Epithelial cell of prostate (primary cell): ENCODE measurements around the gene PPARG.
"Not testable (repeated sequence)": the region's sequence is repeated elsewhere in the genome, so short reads cannot be mapped to it uniquely, and the experiment has no call there.

Source experiments
- DNase-seq: peaks from one replicate; pipeline ENCODE4 v3.0.0-alpha.2; 2011; ENCODE audit warnings: low read depth, low spot score
- H3K27ac ChIP-seq: fragments of 450-650 bp; 2 replicates; pipeline ENCODE4 v1.5.1; 2017; ENCODE audit warnings: mild to moderate bottlenecking

PPARG gene

GRCh38 chr3:12278566-12278965 is 10.3 kb upstream of the PPARG start:
- H3K27ac ChIP-seq: no peak overlapping the region
- no peak for DNase-seq

GRCh38 chr3:12279591-12280326 is 9.1 kb upstream of the PPARG start:
- no peak for DNase-seq
- H3K27ac ChIP-seq: no peak overlapping the region

- H3K27ac ChIP-seq: no peak overlapping the region
- no peak for DNase-seq
These were observed 8.5 kb upstream of the PPARG start for GRCh38 chr3:12280357-12280806.

- no peak for DNase-seq
- no peak overlapping the region for H3K27ac ChIP-seq
These were observed 4.3 kb upstream of the PPARG start for GRCh38 chr3:12284591-12284990.

DNA sequence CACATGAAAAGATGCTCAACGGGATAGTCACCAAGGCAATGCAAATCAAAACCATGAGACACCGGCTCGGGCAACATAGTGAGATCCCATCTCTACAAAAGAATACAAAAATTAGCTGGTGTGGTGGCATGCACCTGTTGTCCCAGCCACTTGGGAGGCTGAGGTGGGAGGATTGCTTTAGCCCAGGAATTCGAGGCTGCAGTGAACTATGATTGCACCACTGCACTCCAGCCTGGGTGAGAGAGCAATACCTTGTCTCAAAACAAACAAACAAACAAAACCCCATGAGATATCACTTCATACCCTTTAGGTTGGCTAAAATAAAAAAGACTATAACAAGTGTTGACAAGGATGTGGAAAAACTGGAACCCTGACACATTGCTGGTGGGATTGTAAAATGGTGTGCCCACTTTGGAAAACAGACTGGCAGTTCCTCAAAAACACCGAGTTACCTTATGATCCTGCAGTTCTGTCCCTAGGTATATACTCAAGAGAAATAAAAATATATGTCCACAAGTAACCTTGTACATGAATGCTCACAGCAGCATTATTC is 3.8 kb upstream of the PPARG start:
- no peak for DNase-seq
- H3K27ac ChIP-seq: no peak overlapping the region

GRCh38 chr3:12285779-12286178 is 3.1 kb upstream of the PPARG start:
- not testable (repeated sequence) for H3K27ac ChIP-seq, DNase-seq

- no peak for DNase-seq
- no peak overlapping the region for H3K27ac ChIP-seq
These were observed 2.4 kb upstream of the PPARG start for GRCh38 chr3:12286504-12286903.

DNA sequence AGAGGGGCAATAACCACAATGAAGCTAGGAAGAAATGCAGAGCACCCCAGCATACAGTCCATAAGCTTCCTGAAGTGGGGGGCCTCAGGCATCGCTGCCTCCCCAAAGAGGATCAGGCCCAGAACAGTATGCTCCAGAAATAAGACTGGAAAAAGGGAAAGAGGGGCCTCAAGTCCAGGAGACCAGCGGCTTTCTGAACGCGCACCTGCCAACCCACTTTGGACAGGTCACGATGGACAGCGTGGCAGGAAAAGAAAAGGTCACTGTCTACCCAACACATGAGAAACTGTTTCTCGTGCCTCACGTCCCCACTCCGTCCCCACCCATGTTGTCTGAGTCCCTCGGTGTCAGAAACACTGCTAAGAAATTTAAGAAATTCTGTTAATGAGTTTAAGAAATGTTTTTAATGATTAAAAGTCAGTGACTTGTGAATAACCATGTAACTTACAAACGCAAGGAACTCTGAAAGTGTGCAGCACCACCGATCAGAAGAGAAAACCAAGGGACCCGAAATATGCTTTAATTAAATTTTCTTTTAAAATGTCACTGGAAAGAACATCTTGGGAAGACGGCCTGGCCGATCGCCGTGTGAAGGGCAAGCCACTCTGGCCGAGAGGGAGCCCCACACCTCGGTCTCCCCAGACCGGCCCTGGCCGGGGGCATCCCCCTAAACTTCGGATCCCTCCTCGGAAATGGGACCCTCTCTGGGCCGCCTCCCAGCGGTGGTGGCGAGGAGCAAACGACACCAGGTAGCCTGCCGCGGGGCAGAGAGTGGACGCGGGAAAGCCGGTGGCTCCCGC is 1.7 kb upstream of the PPARG start:
- H3K27ac ChIP-seq: no peak overlapping the region
- DNase-seq: no peak

GRCh38 chr3:12287727-12288181 is 1.1 kb upstream of the PPARG start:
- peak overlapping the region; percentile 43 for H3K27ac ChIP-seq
- no peak for DNase-seq

DNA sequence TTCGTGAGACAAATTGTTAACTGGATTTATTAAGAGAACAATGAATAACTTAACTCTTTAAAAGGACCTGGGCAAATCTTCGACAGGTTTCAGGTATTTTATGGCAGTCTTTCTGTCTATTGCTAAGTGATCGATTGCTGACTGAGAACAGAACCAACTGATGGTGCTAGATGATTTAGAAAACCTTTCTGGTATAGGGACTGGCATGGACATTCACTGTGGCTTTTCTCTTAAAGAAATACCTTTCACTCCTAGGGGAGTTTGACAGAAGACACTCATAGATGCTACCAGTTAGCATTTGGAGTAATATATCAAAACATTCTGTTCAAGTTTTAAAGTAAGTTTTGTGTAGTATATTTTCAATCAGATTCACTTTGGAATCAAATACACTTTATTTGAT is 654 bp downstream of the PPARG start:
- no peak overlapping the region for H3K27ac ChIP-seq
- no peak for DNase-seq

DNA sequence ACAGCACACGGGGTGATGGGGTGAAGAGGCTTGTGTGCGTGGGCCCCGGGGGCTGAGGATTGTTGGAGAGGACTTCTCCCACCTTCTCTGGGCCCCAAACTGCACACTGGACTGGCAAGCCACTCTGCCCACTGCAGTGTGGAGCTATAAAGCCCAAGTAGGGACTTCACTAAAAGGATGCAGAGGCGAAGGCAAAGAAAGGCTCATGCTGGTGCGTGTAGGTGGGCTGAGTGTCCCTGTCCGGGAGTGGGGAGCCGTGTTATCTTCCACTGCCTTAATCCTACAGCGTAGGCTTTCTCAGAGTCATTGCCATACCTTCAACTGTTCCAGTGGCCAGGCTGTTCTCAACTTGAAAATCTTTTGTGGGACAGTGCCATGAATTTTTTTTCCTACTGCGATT is 3.9 kb downstream of the PPARG start:
- DNase-seq: no peak
- H3K27ac ChIP-seq: no peak overlapping the region

DNA sequence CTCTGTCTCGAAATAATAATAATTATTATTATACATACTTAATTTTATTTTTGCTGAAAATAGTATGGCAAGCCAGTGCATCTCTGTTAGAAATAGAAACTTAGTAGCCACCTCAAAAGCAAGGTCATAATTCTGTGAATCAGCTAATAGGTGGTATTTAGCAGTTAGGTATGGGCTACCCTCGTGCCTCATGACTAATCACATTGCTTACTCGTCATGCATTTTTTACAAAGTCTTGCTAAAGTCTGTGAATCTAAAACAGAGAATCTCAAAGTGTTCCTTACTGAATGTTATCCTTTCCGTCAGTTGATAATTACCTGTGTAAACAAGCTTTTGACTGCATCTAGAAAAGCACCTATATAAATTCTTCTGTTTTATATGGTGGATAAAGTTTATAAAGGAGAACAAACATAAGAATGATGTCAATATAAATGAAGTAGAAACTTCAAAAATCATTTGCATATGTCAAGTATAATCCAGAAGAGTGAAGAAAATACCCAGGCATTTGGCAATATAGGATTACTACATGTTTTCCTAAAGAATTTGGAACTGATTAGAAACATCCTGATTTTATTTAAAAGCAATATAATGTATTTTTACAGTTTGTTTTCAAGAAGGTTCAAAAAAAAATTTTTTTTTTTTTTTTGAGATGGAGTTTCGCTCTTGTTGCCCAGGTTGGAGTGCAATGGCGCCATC is 6.2 kb downstream of the PPARG start:
- peak overlapping the region; percentile 53 for H3K27ac ChIP-seq
- DNase-seq: peak; percentile 63

DNA sequence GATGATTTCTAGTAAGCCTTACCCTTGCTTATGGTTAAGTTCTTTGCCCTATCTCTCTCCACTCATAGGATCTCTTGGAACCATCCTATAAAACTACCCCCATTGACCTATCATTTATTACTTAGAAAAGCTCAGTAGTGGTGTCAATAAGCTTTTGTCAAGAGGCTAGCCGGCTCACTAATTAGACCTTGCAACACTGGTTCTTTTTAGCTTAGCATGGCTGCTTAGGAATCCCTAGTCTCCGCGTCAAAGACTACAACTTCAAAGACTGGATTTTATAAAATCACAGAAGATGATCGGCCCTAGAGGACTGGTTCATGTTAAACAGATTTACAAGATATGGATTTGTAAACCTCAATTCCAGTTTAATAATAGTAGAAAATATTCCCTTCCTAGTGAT is 7.6 kb downstream of the PPARG start:
- H3K27ac ChIP-seq: no peak overlapping the region
- no peak for DNase-seq

- no peak overlapping the region for H3K27ac ChIP-seq
- DNase-seq: no peak
These were observed 10.2 kb downstream of the PPARG start for GRCh38 chr3:12299026-12299425.

DNA sequence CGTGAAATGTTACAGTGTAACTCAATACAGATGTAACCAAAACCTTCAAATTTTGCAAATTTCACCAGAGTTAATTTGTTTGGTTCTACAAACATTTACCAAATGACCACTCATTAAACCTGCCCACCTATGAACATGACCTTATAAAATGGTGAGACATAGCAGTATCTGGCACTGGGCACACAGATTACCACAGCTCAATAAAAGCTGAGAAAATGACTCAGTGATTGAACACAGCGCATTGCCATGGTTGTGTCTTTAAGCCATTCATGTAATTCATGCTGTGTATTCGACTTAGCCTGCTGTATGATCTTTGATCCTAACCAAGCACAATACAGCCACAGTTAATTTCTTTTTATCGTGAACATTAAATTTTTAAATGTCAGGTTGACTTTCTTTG is 11.3 kb downstream of the PPARG start:
- peak; percentile 43 for DNase-seq
- H3K27ac ChIP-seq: no peak overlapping the region

DNA sequence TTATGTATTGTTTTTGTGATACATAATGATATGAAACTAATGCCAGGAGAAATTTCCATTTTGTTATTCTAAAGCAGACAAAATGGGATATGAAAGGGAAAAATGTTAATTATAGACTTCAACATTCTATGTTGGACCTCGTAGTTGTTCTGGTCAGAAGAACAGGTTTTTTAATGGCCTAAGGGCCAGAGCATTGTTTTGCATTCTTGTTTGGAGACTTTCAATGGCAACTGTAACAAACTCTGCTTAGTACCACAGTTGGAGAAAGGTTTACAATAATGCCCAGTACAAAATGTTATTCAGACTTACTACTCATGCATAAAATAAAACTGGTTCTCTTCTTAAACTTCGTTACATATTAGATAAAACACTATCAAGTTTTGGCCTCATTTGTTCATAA is 12.2 kb downstream of the PPARG start:
- DNase-seq: no peak
- no peak overlapping the region for H3K27ac ChIP-seq

GRCh38 chr3:12301513-12301912 is 12.6 kb downstream of the PPARG start:
- no peak overlapping the region for H3K27ac ChIP-seq
- DNase-seq: no peak

DNA sequence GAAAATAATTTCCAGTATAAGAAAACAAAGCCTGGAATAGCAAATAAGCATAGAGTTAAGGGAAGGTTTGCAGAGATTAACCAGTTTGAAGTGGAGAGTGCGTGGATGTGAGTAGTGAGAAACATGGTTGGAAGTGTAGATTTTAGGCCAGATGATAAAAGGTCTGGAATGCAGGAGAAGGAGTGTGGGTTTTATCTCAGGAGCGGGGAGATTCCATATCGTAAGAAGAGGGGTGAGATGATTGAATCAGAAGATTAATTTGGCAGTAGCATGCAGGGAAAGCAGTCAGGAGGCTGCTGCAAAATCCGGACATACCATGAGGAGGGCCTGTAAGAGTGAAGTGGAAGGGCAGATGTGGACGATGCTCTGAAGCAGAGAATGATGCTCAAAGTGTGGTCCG is 13.7 kb downstream of the PPARG start:
- no peak for DNase-seq
- H3K27ac ChIP-seq: no peak overlapping the region

- peak; percentile 51 for DNase-seq
These were observed 14.7 kb downstream of the PPARG start for GRCh38 chr3:12303534-12303933.

GRCh38 chr3:12303993-12304392 is 15.1 kb downstream of the PPARG start:
- H3K27ac ChIP-seq: no peak overlapping the region
- no peak for DNase-seq

More at GRCh38 chr3:12303534-12303933, 14.7 kb downstream of the PPARG start:
- no peak overlapping the region for H3K27ac ChIP-seq

GRCh38 chr3:12307136-12307535 is 18.3 kb downstream of the PPARG start:
- no peak for DNase-seq

More at GRCh38 chr3:12307136-12307535, 18.3 kb downstream of the PPARG start:
- H3K27ac ChIP-seq: peak overlapping the region; percentile 82
